ENCODE results near the gene ATP11A. TPM values are rescaled to one million over a fixed set of nuclear protein-coding genes. Genes with fewer than 3 reads are reported as not detected.

Gene ATP11A
- total and polyA plus RNA-seq, 9 of the 15 experiments (the other 6 are each of a cell fraction or from before 2014, with no cell fraction given): 0.38 to 34.2 (median 4.2) TPM

DNA sequence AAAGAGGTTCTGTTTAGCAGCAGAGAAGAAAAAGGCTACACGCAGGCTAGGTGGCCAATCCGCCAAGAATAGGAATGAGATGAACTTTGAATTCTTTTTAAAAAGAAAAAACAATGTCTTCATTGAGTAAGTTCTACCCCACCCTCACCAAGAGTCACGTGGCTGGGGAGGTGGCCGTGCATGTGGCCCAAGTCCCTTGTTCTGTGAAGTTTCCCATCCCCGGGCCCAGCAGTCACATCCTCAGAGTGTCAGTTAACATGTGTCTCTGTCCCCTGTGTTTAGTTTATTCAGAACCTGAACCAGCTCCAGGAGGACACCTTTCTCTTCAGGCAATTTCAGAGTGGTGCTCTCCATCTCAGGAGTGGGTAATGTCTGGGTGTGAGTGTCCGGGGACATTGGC lies 222.0 kb downstream of the ATP11A start (continued):
- TF ChIP-seq, protein P1, sequence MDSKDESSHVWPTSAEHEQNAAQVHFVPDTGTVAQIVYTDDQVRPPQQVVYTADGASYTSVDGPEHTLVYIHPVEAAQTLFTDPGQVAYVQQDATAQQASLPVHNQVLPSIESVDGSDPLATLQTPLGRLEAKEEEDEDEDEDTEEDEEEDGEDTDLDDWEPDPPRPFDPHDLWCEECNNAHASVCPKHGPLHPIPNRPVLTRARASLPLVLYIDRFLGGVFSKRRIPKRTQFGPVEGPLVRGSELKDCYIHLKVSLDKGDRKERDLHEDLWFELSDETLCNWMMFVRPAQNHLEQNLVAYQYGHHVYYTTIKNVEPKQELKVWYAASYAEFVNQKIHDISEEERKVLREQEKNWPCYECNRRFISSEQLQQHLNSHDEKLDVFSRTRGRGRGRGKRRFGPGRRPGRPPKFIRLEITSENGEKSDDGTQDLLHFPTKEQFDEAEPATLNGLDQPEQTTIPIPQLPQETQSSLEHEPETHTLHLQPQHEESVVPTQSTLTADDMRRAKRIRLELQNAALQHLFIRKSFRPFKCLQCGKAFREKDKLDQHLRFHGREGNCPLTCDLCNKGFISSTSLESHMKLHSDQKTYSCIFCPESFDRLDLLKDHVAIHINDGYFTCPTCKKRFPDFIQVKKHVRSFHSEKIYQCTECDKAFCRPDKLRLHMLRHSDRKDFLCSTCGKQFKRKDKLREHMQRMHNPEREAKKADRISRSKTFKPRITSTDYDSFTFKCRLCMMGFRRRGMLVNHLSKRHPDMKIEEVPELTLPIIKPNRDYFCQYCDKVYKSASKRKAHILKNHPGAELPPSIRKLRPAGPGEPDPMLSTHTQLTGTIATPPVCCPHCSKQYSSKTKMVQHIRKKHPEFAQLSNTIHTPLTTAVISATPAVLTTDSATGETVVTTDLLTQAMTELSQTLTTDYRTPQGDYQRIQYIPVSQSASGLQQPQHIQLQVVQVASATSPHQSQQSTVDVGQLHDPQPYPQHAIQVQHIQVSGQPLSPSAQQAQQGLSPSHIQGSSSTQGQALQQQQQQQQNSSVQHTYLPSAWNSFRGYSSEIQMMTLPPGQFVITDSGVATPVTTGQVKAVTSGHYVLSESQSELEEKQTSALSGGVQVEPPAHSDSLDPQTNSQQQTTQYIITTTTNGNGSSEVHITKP (IDR thresholded peaks at IDR 0.05; ENCODE audit: partially characterized antibody): no peak
- TF ChIP-seq HNRNPK (IDR thresholded peaks at IDR 0.05; ENCODE audit: low read depth, low read length, poor library complexity, severe bottlenecking): no peak
- TF ChIP-seq, protein P2, sequence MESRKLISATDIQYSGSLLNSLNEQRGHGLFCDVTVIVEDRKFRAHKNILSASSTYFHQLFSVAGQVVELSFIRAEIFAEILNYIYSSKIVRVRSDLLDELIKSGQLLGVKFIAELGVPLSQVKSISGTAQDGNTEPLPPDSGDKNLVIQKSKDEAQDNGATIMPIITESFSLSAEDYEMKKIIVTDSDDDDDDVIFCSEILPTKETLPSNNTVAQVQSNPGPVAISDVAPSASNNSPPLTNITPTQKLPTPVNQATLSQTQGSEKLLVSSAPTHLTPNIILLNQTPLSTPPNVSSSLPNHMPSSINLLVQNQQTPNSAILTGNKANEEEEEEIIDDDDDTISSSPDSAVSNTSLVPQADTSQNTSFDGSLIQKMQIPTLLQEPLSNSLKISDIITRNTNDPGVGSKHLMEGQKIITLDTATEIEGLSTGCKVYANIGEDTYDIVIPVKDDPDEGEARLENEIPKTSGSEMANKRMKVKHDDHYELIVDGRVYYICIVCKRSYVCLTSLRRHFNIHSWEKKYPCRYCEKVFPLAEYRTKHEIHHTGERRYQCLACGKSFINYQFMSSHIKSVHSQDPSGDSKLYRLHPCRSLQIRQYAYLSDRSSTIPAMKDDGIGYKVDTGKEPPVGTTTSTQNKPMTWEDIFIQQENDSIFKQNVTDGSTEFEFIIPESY (CRISPR knock-in tag; IDR thresholded peaks at IDR 0.05): no peak
- TF ChIP-seq SRSF9 (IDR thresholded peaks at IDR 0.05; ENCODE audit: borderline replicate concordance, low read depth, low read length): no peak
